HG03280 (cell line): ENCODE data around the gene ADCY1.

Source experiments
- ATAC-seq: cut with Tn5 transposase; IDR thresholded peaks from one replicate; pipeline ENCODE4 v1.9.1; 2021; ENCODE audit warnings: mild to moderate bottlenecking, moderate library complexity; ENCODE audit not compliant: unreplicated experiment

Gene ADCY1

DNA sequence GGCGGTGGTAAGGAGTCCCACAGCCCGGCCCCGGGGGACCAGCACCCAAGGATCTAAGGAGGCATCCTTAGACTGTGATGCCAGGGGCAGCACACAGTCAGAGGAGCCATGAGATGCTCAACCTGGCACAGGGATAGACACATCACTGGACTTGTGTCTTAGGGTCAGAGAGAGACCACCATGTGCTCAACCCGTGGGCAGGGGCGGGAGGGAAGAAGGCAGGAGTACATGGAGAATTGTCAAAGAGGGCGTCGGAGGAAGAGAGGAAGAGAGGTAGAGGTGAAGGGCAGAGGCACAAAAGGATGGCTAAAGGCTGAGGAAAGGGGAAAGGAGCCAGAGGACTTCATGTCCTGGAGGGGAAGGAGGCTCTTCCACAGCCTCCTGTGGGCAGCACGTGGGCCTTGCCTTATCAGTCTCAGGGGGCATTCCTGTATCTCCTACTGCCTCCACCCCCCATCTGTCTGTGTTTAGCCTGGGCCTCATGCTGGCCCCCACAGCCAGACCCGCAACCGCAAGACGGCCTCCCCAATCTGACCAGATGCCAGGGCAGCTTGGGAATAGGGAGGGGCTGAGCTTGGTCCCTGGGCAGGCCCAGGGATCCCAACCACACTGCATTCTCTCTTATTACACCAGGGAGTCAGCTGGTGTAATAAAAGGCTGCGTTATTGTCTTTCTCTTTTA lies 2.2 kb downstream of the ADCY1 start:
- ATAC-seq, result no peak

DNA sequence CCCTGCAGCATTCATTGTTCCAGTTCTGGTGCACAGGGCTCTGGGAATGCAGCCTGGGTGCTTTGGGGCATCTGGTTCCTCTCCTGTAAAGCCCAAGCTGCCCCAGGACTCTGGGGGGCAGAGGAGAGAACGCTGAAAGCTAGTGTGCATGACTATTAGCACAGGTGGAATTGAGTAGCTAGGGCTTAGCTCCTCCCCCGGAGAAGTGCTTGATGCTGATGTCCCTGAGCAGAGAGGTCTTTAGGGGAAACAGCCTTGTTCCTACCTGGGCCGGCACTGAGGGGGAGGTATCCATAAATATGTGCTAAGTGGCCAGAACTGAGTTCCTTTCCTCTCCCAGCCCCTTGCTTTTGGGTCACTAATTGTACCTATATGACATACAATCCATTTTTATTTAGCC lies 3.9 kb downstream of the ADCY1 start:
- no peak for ATAC-seq

DNA sequence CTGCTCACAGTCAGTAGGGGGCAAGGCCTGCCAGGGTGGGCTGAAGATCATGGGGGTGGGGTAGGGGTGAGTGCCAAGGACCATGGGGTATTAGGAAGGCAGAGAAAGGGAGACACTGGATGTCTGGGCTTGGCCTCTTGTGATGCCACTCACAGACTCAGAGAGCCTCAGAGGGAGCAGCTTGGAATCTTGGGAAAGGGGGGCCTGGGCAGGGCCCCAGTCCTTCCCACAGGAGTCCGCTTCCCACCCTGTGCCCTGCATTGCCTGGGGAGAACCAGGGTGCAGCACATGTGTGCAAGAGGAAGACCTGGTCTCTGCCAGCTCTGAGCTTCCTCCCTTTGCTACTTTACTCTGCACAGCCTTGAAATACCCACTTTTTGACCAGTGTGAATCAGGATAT lies 4.3 kb downstream of the ADCY1 start:
- ATAC-seq, result no peak

DNA sequence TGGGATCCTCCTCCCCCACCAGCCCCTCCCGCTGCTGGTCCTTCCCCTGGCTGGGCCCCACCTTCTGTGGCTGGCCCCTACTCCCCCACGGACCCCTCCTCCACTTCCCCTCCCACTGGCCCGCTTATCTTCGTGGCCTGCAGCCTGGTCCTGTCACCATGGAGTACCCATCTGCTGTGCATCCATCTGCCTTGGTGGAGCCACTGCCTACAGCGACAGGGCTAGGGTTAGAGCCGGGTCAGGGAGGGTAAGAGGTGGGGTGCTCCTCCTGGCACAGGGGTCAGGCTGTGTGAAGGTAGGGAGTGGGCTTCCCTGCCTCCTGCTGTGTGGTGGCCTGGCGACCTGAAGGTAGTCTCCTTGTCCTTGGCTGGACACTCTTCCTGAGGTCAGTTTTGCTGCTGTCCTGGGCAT lies 5.2 kb downstream of the ADCY1 start:
- ATAC-seq, result no peak

DNA sequence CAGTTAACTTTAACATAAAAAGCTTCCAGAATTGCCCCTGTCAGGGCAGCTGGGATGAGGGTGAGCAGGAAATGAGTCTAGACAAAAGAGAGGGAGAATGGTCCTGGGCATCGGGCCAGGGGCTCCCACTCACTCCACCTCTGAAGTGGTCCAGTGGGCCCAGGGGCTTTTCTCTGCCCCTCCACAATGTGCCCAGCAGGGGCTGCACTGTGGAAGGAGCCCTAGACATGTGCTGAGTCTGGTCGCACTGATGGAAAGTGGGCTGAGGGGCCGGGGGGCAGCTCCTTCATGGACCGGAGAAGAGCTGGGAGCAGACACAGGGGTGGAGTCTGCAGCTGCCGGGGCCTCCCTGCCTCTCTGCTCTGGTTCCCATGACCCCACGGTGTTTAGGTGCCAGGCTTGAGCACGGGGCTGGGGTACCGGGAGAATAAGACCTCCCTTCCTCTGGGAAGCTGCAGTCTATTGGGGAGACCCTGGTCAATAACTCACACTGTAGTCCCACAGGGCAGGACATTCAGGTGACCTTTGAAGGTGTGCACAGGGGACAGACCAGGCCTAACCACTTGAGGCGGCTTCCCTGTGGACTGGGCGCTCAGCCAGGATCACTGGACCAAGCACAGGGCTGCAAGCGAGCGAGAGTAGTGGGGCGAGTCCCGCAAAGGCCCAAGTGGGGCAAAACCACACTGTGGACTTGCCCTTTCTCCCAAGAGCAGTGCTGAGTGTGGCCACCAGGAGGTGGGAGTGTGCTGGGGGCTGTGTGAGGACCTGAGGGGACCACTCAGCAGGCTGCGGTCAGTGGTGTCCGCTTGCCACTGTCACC lies 6.1 kb downstream of the ADCY1 start:
- no peak for ATAC-seq

DNA sequence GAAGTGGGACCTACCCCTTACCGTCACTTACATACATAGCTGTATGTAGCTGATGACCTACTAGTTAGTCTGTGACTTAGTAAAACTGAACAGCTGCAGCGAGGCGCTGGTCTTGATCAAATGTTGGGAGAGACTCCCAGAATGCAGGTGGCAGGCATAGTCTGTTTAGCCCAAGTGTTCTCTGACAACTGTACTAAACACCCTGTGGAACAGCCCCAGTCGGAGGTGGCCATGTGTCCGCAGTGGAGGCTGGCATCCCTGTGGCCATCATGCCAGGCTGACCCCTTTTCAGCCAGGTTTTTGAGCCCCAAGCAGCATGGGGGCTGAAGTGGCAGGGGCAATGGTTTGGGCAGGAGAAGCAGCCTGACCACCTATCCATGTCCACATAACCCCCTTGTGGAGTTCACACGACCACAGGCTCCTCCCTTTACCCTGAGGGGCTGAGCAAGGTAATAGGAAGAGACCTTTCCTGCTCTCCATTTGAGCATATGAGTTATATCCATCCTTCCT lies 7.2 kb downstream of the ADCY1 start:
- no peak for ATAC-seq

DNA sequence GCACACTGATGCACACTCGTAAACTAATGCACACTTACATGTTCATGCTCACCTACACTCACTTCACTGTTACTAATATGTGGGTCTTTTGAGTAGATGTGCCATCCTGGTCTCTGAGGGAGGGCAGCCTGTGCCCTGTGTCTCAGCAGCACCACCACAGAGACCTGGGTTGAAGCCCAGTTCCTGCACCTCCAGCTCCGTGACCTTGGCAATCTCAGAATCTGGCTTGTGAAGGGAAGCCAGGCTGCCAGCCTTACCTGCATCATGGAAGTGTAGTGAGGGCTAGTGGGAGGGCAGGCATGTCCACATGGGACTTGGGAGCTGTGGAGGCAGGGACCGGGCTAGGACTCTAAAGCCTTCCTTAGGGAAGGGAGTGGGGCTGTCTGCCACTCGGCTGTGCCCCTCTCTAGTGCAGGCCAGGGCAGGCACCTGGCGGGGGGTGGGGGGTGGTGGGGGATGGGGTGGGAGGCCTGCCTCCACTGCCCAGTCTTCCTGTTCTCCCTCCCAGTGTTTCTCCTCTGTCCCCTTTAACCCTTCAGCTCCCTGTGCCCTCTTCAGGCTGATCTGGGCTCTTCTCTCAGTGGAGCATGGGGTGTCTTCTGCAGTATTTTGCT lies 8.1 kb downstream of the ADCY1 start:
- no peak for ATAC-seq

DNA sequence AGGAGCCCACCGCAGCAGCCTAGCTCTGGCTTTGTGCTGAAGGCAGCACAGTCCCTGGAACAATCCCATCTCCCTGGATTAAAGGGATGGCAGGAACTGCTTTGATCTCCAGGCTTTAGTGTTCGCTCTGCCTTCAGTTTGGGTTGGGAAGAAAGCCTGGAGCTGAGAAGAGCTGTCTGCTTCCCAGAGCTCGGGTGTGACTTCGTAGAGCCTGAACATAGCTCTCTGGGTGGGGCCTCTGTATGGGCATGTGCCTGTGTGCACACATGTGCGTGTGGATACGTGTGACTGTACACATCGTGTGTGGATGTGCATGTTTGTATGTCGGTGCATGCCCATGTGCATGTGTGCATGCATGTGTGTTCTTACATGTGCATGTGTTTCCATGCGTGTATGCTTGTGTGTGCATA lies 8.7 kb downstream of the ADCY1 start:
- no peak for ATAC-seq

DNA sequence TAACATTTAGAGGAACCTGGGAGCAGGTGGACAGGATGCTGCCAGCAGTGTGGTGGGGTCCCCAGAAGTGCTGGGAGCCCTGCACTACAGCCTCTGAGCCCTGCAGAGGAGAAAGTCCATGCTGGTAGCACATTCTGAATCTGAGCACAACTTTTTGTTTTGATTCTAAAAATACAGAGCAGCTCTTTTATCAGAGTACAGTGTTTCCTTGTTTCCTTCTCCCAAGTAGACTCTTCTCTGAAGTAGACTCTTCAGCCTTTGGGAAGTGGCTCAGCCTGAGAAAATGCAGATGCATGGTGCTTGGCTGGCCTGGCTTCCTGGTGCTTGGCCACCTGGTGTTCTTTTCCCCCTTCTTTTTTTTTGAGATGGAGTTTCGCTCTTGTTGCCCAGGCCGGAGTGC lies 9.1 kb downstream of the ADCY1 start:
- no peak for ATAC-seq

DNA sequence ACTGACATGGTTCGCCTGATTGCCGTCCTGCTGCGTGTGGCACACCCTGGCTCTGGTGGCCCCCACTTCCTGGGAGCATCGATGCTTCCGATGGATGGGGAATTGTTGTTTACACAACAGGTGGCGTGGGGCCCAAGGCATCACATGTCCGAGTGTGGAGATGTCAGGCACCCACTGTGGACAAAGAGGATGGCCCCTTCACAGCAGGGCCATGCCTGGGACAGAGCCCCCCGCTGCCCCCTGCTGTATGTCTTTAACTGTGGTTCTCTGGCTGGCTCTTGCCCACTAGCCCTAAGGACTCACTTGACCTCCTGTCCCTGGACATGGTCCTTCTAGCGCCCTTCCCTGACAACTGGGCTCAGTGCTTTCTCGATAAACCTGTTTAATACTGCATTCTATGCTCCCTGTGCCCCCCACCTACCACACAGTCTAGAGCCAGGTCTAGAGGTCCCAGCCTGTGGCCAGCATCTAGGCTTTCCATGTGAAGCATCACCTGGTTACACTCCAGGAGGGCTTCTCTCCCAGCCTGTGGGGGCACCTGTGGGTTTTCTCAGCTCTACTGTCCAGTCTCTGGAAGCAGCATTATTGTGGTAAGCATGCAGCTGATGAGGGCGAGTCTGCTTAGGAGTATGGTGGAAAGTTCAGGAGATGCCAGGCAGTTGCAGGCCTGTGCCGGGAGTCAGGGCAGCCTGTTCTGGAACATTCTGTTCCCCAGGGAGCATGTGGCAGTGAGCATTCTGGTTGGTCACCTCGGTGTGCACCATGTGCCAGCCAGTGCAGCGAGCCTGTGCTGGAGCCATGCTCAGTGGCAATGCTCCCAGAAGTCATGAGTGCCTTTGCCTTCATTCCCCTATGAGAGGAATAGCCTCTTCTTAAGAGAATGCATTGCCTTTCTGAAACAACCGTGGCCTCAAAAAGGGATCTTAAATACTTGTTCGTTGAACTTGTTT lies 10.4 kb downstream of the ADCY1 start:
- no peak for ATAC-seq

DNA sequence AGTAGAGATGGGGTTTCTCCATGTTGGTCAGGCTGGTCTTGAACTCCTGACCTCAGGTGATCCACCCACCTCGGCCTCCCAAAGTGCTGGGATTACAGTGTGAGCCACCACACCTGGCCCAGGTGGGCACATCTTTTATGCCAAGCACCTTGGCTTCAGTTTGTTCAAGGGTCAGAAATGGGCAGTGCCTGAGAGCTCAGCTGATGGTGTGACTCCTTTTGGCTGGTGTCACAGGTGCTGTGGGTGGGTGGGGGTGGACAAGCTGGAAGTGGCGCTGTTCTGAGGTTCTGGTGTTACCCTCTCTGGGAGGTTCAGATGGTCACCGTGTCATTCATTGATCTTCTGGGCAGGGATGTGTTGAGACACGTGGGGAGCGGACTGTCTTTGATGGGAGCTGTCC lies 11.5 kb downstream of the ADCY1 start:
- ATAC-seq, result no peak

DNA sequence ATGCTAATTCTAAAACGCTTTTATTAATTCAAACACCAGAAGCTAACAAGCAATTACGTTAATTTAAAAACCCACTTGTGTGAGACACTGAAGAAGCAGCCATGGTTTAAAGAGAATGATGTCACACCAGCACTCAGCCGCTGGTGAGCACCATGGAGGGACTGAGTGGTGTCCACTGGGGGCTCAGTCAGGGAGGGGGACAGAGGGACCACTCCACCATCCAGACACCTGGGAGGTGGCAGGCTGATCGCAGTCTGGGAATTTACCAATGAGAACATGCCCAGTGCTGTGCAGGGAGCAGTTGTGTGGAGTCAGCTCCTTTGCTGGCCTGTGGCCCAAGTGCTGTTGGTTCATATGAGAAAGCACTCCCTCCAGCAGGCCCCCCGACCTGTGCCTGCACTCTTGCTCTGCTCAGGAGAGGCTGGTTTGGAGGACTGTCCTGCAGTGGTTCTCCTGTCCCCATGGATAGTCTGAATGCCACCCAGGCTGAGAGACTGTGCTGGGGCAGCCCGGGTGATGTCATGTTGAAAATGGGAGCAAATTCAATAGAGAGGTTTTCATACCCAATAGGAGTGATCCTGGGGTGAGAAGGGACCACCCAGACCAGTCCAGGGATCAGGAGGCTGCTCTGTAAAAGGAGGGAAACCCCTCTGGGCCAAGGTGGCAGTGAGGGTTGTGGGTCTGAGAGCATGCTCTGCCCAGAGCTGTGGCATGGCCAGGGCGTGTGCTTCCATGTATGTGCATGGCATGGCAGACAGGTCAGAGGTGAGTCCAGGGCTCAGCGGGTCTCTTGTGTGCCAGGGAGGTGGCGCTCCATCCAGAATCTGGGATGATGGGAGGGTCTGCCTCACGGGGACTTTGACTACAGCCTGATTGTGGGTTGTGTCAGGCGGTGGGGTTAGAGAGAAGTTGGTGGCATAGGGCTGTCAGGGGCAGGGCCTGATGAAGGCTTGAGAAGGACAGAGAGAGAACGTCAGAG lies 12.7 kb downstream of the ADCY1 start:
- ATAC-seq, result no peak

DNA sequence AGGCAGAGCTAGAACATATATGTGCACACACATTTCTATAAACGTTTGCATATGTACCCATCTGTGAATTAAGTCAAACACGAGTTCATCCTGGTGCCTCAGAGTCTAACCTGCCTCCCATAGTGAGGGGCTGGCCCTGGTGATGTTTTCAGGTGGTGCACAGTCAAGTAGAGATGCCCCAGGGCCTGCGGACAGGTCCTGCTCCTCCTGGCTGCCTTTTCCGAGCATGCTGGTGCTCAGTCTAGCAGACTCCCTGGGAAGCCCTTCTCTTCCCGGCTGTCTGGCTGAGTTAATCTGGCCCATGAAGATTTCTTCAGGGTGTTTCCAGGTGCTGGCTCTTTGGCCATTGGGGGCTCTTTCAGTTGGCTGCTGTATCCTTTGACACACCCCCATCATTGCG lies 14.3 kb downstream of the ADCY1 start:
- no peak for ATAC-seq

DNA sequence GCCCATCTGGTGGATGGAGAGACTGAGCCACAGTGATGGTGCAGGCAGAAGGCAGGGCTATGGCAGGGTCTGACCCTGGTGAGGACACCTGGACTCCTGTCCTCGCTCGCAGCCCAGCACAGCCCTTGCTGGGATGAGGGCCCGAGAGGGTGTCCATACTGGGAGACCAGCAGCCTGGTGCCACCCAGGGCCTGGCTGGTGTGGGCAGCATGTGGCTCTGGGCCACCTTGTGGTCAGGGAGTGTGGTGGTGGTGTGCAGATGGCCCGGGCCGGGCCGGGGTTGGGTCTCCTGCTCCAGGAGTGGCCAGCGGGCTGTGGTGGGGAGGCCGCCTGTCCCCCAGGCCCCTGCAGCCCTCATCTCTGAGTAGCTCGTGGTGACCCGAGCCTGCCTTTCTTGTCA lies 14.9 kb downstream of the ADCY1 start:
- ATAC-seq, result no peak

DNA sequence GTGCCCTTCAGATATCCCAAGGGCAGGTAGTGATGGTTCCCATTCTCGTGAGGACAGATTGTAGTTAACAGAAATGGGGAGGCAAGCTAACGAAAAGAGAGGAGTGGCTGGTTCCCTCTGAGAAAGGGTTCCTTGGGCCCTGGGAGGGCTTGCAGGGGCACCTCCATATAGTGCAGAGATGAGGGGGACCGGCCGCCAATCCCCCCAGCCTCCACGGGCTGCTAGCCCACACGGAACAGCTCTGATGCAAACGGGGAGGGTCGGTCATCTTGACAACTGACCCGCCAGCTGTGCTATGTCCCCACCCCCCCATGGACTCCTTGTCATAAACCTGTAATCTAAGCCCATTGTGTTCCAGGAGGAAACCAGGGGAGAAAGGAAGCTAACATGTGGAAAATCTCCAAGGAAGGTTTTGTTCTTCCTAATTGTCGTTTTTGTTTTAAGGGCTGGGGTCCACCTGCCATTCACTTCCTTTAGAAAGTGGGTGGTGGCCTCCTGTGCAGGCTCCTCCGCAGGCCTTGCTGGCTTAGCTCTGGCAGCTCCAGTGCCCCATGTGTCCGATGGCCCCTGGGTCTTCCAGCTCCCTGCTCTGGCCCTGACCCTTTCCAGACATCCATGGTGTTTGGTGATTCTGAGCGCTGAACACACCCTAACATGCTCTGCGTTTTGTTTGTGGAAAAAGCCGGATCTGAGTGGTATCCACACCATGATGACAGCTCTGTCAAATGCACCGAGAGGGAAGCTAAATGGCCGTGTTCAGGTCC lies 15.9 kb downstream of the ADCY1 start:
- ATAC-seq, result no peak

DNA sequence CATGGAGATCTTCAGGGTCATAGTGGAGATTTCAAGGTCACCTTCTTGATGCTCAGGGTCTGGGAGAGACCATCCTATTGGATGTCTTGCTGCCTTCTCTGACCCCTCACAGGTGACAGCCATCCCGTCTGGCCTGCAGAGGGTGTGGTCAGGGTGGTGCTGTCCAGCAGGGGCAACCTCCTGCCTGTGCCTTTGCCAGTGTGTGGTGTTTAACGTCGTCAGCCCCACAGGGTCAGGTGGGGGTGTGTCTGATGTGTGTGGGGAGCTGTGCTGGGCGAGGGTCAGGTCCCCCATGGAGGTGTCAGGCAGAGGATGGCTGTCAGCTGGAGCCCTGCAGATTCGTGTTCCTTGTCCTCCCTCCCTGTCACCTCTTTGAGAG lies 16.5 kb downstream of the ADCY1 start:
- ATAC-seq, result no peak

DNA sequence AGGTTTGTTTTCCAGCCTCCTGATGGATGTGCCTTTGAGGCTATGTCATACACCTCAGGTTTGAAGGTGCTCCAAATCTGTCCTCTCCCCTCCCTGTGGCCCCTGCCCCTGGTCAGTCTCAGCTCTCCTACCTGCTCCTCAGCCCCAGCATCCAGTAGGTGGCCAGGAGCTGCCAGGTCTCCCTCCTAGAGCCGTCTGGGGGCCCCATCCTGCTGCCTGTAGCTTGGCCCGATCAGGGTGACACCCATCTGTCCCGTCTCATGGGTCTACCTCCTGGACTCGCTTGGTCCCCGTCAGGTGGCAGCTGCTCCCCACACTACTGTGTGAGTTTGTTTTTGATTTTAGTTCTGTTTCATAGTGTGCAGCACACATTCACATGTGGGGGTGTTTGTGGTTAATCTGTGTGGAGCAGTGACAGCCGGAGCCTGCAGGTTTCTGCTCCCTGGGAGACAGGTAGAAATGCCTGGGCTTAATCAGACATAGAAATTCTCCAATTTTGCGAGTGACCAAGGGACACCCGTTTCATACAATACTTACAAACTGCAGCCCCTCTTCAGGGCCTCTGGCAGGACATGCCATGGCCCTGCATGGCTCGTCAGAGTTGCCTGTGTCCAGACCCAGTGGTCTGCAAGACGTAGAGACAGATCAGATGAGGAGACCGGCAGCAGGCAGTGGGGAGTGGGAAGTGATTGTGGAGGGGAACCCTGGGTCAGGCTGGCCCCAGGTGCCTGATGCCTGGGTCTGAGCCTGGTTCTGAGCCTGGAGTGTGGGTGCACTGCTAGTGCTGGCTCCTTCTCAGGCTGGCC lies 17.1 kb downstream of the ADCY1 start:
- no peak for ATAC-seq
